ENCODE results near the gene JRKL. TPM values are rescaled to one million over a fixed set of nuclear protein-coding genes. Genes with fewer than 3 reads are reported as not detected.

The JRKL gene
- total RNA-seq, 1 donor, result 9.8 TPM

DNA sequence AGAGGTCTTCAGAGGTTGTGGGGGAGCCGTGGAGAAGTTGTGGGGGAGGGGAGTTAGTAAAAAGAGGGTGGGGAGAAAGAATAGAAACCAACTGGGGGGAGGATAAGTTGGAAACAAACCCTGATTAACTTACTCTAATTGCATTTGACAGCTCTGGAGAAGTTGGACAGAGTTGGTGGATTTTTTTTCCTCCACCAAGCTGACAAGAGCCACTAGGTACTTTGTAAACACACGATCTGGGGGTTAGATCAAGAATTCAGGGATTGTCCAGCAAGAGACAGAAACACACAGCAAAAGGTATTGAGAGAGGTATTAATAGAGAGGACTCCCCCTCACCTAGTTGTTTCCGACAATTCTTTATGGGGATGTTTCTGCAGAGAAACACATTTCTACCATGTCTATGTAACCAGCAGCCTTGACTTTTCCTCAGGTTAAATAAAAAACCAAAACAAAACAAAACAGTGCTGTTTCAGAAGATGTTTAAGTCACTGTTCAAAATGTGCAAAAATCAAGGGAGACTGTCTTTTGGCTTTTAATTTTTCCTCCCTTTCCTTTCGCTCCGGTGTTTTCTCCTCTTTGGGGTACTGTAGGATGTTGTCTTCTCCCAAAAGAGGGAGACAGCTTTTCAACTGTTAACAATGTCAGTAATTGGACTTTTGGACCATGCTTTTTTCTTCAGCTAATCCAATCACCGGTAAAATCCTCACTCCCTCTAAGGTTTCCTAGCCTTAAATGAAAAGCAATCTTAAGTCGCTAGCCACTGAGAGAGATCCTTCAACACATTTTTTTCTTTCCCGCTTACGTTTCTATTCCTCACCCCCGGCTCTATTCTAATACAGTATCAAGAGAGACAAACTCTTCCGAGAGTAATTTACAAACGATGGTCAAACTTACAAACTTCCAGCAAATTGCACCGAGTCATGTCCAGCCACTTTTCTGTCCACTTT lies 47.5 kb upstream of the JRKL start:
- H2AFZ ChIP-seq (ENCODE audit: low read length), result peak overlapping the region; percentile 64
- peak overlapping the region; percentile 80 for H3K4me3 ChIP-seq (ENCODE audit: insufficient read depth, low read length)
- H3K4me1 ChIP-seq (ENCODE audit: insufficient read depth, low read length), result peaks cover 44% of the 10 kb centered on the region
- peak overlapping the region; percentile 95 for H3K27ac ChIP-seq (ENCODE audit: low read depth, low read length)
- TF ChIP-seq, protein P1, sequence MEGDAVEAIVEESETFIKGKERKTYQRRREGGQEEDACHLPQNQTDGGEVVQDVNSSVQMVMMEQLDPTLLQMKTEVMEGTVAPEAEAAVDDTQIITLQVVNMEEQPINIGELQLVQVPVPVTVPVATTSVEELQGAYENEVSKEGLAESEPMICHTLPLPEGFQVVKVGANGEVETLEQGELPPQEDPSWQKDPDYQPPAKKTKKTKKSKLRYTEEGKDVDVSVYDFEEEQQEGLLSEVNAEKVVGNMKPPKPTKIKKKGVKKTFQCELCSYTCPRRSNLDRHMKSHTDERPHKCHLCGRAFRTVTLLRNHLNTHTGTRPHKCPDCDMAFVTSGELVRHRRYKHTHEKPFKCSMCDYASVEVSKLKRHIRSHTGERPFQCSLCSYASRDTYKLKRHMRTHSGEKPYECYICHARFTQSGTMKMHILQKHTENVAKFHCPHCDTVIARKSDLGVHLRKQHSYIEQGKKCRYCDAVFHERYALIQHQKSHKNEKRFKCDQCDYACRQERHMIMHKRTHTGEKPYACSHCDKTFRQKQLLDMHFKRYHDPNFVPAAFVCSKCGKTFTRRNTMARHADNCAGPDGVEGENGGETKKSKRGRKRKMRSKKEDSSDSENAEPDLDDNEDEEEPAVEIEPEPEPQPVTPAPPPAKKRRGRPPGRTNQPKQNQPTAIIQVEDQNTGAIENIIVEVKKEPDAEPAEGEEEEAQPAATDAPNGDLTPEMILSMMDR (IDR thresholded peaks at IDR 0.05; ENCODE audit: extremely low read depth, low read depth, low read length), result no peak
- H4K20me1 ChIP-seq (ENCODE audit: insufficient read depth, low read length), result peaks cover 12% of the 10 kb centered on the region
- no peak for DNase-seq (ENCODE audit: insufficient read length, low spot score, missing footprints)
- H3K36me3 ChIP-seq (ENCODE audit: insufficient read depth, low read length), result no peaks in the 10 kb centered on the region
- peak overlapping the region; percentile 96 for H3K4me2 ChIP-seq (ENCODE audit: insufficient read depth, low read length)
- H3K9me3 ChIP-seq (ENCODE audit: low read depth, low read length), result no peaks in the 10 kb centered on the region
- peaks cover 57% of the 10 kb centered on the region for H3K79me2 ChIP-seq (ENCODE audit: insufficient read depth, low read length)
- H3K27me3 ChIP-seq (ENCODE audit: insufficient read depth, low read length), result no peaks in the 10 kb centered on the region

DNA sequence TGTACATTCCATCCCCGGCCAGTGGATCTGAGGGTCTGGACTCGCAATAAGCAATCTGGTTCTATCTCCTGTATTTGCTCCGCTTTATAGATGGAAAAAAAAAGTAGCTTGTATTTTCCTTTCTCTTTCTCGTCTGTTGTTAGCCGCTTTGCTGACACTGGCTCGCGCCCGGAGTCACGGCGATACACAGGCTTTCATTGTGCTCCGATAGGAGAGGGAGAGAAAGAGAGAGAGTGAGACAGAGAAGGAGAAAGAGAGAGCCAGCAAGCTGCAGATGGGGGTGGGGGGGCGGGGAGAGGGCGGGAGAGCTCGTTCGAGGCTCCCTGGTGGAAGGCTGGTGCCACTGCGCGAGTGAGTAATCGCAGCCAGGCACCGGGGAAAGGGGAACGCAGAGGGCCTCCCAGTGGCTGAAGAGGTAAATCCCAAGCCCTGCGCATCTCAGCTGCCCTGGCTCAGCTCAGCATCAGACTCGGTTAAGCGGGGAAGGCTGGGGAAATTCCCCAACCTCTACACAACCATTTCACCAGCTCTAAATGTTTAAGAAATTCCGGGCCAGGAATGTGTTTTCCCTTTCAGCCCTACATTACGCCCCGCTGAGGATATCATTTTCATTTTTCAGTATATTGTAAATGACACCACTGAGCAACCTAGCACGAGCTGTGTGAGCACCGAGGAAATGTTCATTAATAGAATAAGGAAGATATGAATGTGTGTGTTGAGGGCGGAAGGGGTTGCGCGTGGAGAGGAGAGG lies 46.7 kb upstream of the JRKL start, which contains the start of gene MAML2:
Gene MAML2, minus strand, starts transcription at position 235 of the 751 bp plus-strand sequence. CDS start 1,300 bp downstream, outside the sequence.
- TF ChIP-seq, protein P1 (IDR thresholded peaks at IDR 0.05; ENCODE audit: extremely low read depth, low read depth, low read length), result peak; percentile 74
- Histone ChIP-seq H3K79me2 (ENCODE audit: insufficient read depth, low read length) (peaks cover 49% of the 10 kb centered on the region), H3K4me2 (ENCODE audit: insufficient read depth, low read length) (peak within 1 kb of the TSS; percentile 96), H4K20me1 (ENCODE audit: insufficient read depth, low read length) (peaks cover 4% of the 10 kb centered on the region), H3K4me3 (ENCODE audit: insufficient read depth, low read length) (peak within 1 kb of the TSS; percentile 80), H3K4me1 (ENCODE audit: insufficient read depth, low read length) (peaks cover 36% of the 10 kb centered on the region), H3K36me3 (ENCODE audit: insufficient read depth, low read length) (no peaks in the 10 kb centered on the region), H3K27me3 (ENCODE audit: insufficient read depth, low read length) (no peaks in the 10 kb centered on the region), H3K27ac (ENCODE audit: low read depth, low read length) (peak within 1 kb of the TSS; percentile 95), H3K9me3 (ENCODE audit: low read depth, low read length) (no peaks in the 10 kb centered on the region), H2AFZ (ENCODE audit: low read length) (peak within 1 kb of the TSS; percentile 75)
- peak; percentile 95 for DNase-seq (ENCODE audit: insufficient read length, low spot score, missing footprints)

DNA sequence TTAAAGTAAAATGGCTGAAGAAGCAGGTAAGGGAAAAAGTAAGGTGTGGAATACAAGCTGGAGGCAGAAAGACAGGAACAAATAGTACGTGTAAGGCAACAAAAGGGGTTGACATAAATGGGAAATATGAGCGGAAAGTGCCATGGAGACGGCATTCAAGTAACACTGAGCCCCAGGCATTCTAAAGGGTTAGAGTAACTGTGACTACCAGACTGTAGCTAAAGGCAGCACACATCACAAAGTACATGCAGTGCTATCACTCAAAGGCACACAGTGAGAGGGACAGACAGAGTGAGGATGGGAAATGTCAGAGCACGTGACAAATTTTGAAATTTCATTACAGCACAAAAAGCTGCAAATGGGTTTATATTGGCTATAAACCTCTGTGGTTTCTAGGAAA lies 33.0 kb upstream of the JRKL start:
- no peaks in the 10 kb centered on the region for H4K20me1 ChIP-seq (ENCODE audit: insufficient read depth, low read length)
- H3K27me3 ChIP-seq (ENCODE audit: insufficient read depth, low read length), result no peaks in the 10 kb centered on the region
- no peak overlapping the region for H3K4me2 ChIP-seq (ENCODE audit: insufficient read depth, low read length)
- no peak overlapping the region for H3K27ac ChIP-seq (ENCODE audit: low read depth, low read length)
- H3K4me1 ChIP-seq (ENCODE audit: insufficient read depth, low read length), result no peaks in the 10 kb centered on the region
- TF ChIP-seq, protein P1 (IDR thresholded peaks at IDR 0.05; ENCODE audit: extremely low read depth, low read depth, low read length), result no peak
- no peak overlapping the region for H3K4me3 ChIP-seq (ENCODE audit: insufficient read depth, low read length)
- H3K36me3 ChIP-seq (ENCODE audit: insufficient read depth, low read length), result peaks cover 16% of the 10 kb centered on the region
- no peaks in the 10 kb centered on the region for H3K9me3 ChIP-seq (ENCODE audit: low read depth, low read length)
- no peak overlapping the region for H2AFZ ChIP-seq (ENCODE audit: low read length)
- no peaks in the 10 kb centered on the region for H3K79me2 ChIP-seq (ENCODE audit: insufficient read depth, low read length)
- no peak for DNase-seq (ENCODE audit: insufficient read length, low spot score, missing footprints)

All from osteoblast (primary cell).